Kidney (tissue), 14 donors: ENCODE data around the gene NALCN. TPM values are rescaled to one million over a fixed set of nuclear protein-coding genes. Genes with fewer than 3 reads are reported as not detected.

Experiments used
- DNase-seq, 5 donors: peaks; one replicate each; pipeline ENCODE4 v3.0.0-alpha.2; 2013 to 2020
- FAIRE-seq: peaks from 2 replicates; lab custom pipeline; 2012; peaks lifted over from hg19 to GRCh38; lab: Jason Lieb, UNC
- H3K27ac ChIP-seq, 2 donors: one replicate each; pipeline ENCODE4 v1.7.0; 2013; ENCODE audit warnings: low read depth in 2 of 2, low read length in 2 of 2, inconsistent platforms in 1 of 2
- H3K27me3 ChIP-seq: one replicate; pipeline ENCODE4 v1.7.1; 2013; ENCODE audit warnings: low read length, inconsistent platforms; ENCODE audit not compliant: control insufficient read depth, insufficient read depth
- H3K36me3 ChIP-seq, 3 donors: one replicate each; pipeline versions ENCODE4 v1.7.0 to v1.7.1; 2013; ENCODE audit warnings: low read length in 3 of 3, control low read depth in 1 of 3, inconsistent platforms in 1 of 3; ENCODE audit not compliant: insufficient read depth in 3 of 3, control insufficient read depth in 2 of 3
- H3K4me1 ChIP-seq, 3 donors: one replicate each; pipeline versions ENCODE4 v1.7.0 to v1.7.1; 2013; ENCODE audit warnings: low read length in 3 of 3, inconsistent platforms in 1 of 3, low read depth in 1 of 3; ENCODE audit not compliant: control insufficient read depth in 2 of 3, insufficient read depth in 2 of 3
- H3K4me3 ChIP-seq, 3 donors: one replicate each; pipeline versions ENCODE4 v1.7.0 to v1.8.1; 2013; ENCODE audit warnings: low read length in 3 of 3, control low read depth in 1 of 3, inconsistent platforms in 1 of 3
- H3K9ac ChIP-seq, 3 donors: one replicate each; pipeline versions ENCODE4 v1.7.0 to v1.7.1; 2013; ENCODE audit warnings: low read length in 3 of 3, control low read depth in 1 of 3, inconsistent platforms in 1 of 3
- H3K9me3 ChIP-seq, 3 donors: one replicate each; pipeline versions ENCODE4 v1.7.0 to v1.7.1; 2013; ENCODE audit warnings: low read length in 3 of 3, control low read depth in 1 of 3, inconsistent platforms in 1 of 3; ENCODE audit not compliant: control insufficient read depth in 2 of 3, insufficient read depth in 1 of 3
- CTCF ChIP-seq: IDR thresholded peaks from 3 replicates; pipeline ENCODE4 v1.5.1; 2012; ENCODE audit warnings: mild to moderate bottlenecking, moderate library complexity, borderline replicate concordance; ENCODE audit not compliant: insufficient read depth; ENCODE audit errors: extremely low read depth
- intact Hi-C: fragments of 100-400 bp; cut with DNase I; formaldehyde crosslinking; loops from one replicate; pipeline ENCODE4 v1.11.1; 2022
- polyA plus RNA-seq: library from polyadenylated mRNA; stranded (reverse); fragments of 350-450 nt; fragmentation: Illumina TruSeq; extraction: RNeasy Lipid Tissue Mini Kit (QIAGEN cat#74804); gene quantifications from one replicate; pipeline ENCODE4 v1.2.3, GENCODE V29; 2014; ENCODE audit warnings: low read depth, low replicate concordance; ENCODE audit not compliant: insufficient read depth
- total RNA-seq: library from RNA; stranded (reverse); fragmentation: NEBNext Ultra II Directional; extraction: Animal tissue kit (Norgen Biotek cat#: 25700); gene quantifications from one replicate; pipeline ENCODE4 v1.2.1, GENCODE V29; 2021
- donor health status: control.
- donor health status: control.
- donor health status: control.
- donor health status: control.
- donor health status: control.
- donor health status: DM: yes; HTN: yes; CAD: no.
- donor health status: Normal renal cell carcinoma (clear cell type).

The NALCN gene
- total and polyA plus RNA-seq, 2 donors from 2014 or later, result 0.43 to 2.4 TPM

DNA sequence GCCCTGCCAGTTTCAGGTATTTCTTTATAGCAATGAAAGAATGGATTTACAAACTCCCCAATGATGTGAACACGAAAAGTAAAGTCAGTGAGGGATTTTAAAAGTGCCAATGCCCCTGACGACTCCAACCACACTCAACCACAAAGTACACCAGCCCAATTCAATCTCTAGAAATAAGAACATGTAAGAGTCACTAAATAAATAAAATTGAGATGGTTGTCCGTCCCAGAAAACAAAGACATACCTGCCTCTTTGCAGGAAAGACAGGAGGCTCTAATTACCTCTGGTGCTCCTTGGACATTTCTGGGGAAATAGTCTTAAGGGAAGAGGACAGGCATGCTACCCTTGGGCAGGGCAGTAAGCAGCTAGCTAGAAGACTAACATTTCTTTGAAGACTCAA lies 55.8 kb downstream of the NALCN start:
- Histone ChIP-seq H3K27ac (no peak overlapping the region), H3K4me3 (no peak overlapping the region), H3K9me3 (no peaks in the 10 kb centered on the region), H3K9ac (no peak overlapping the region), H3K27me3 (no peaks in the 10 kb centered on the region), H3K4me1 (no peaks in the 10 kb centered on the region), H3K36me3 (no peaks in the 10 kb centered on the region)
- intact Hi-C loops, result no loop called here
- no peak for TF ChIP-seq CTCF
- DNase-seq (no peak), FAIRE-seq (no peak)

GRCh38 chr13:101354895-101355294 lies 61.4 kb downstream of the NALCN start:
- DNase-seq (no peak), FAIRE-seq (no peak)
- no peaks in the 10 kb centered on the region for H3K9me3 ChIP-seq
- H3K9ac ChIP-seq, result no peak overlapping the region
- no peaks in the 10 kb centered on the region for H3K4me1 ChIP-seq
- intact Hi-C loops, result no loop called here
- no peaks in the 10 kb centered on the region for H3K36me3 ChIP-seq
- H3K27ac ChIP-seq, result no peak overlapping the region
- H3K4me3 ChIP-seq, result no peak overlapping the region
- no peak for TF ChIP-seq CTCF
- H3K27me3 ChIP-seq, result no peaks in the 10 kb centered on the region

DNA sequence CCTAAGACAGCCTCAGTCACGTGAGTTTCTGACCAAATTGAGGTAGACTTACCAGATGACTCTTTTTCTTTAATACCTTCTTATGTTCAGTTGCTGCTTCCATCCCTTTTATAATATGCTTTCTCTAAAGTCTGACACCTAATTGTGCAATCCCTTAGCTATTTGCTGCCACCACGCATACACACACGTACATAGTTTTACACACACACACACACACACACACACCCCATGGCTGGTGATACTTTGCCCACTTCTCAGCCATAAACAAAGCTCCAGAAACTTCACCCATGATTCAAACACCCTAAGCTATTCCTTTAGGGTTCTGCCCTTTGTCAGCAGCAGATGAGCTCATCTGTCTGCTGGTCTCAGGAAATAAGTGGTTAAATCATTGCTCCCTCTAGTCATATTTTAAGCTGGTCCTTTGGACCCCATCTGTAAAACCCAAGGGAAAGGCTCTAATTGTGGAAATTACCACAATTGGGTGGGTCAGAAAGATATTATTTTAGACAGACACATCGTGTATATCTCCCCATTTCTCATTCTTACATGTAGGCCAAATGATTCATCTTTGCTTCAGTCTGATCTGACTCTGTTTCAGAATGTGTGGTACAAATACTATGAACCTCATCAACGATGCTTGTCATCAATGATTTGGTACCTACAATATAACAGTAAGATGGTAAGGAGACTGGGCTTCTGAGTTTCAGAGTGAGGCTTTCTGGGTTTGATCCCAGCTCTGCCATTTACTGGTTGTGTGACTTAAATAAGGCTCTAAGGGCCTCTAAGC lies 69.2 kb downstream of the NALCN start:
- H3K27me3 ChIP-seq, result no peaks in the 10 kb centered on the region
- H3K27ac ChIP-seq, result no peak overlapping the region
- H3K9me3 ChIP-seq, result no peaks in the 10 kb centered on the region
- H3K36me3 ChIP-seq, result no peaks in the 10 kb centered on the region
- intact Hi-C loops, result no loop called here
- no peak for DNase-seq
- H3K4me1 ChIP-seq, result no peaks in the 10 kb centered on the region
- H3K4me3 ChIP-seq, result no peak overlapping the region
- FAIRE-seq, result no peak
- TF ChIP-seq CTCF, result no peak
- H3K9ac ChIP-seq, result no peak overlapping the region
